Activated CD8-positive, alpha-beta memory T cell treated with anti-CD3 and anti-CD28 coated beads, Interleukin-2, amount 10 ng/mL, durations not matched to agents 7 days and 5 days (primary cell): ENCODE data around the gene TMEM222. TPM values are rescaled to one million over a fixed set of nuclear protein-coding genes. Genes with fewer than 3 reads are reported as not detected.

Experiments
- ATAC-seq: fragments of 150-1000 bp; cut with Tn5 transposase; one replicate; pipeline ENCODE4 v1.10.0; 2021; ENCODE audit warnings: moderate library complexity
- CTCF ChIA-PET: fragments of 350-600 bp; sonication (Branson Sonifier 250); formaldehyde crosslinking; loops from one replicate; lab custom pipeline; 2021; ENCODE audit warnings: antibody characterized with exemption; lab: Charles Lee
- DNase-seq: peaks from one replicate; pipeline ENCODE4 v3.0.0-alpha.2; 2020
- H3K27ac Mint-ChIP-seq: one replicate; pipeline ENCODE4 v1.8.0; 2021; ENCODE audit warnings: mild to moderate bottlenecking, mixed read lengths
- H3K27me3 Mint-ChIP-seq: one replicate; pipeline ENCODE4 v1.8.0; 2021; ENCODE audit warnings: mixed read lengths
- H3K36me3 Mint-ChIP-seq: one replicate; pipeline ENCODE4 v1.8.0; 2021; ENCODE audit warnings: mild to moderate bottlenecking, mixed read lengths
- H3K4me1 Mint-ChIP-seq: one replicate; pipeline ENCODE4 v1.8.0; 2021; ENCODE audit warnings: mixed read lengths
- H3K4me3 Mint-ChIP-seq: one replicate; pipeline ENCODE4 v1.8.0; 2021; ENCODE audit warnings: mild to moderate bottlenecking, moderate library complexity, mixed read lengths
- H3K9me3 Mint-ChIP-seq: one replicate; pipeline ENCODE4 v1.8.0; 2022; ENCODE audit warnings: low read depth, mixed read lengths
- total RNA-seq, 2 experiments: library from RNA; stranded (reverse); gene quantifications; one replicate each; pipeline ENCODE4 v1.2.3, GENCODE V29; 2021

Gene TMEM222
- total RNA-seq, 2 experiments from 2014 or later, result 31.0 to 44.2 TPM

DNA sequence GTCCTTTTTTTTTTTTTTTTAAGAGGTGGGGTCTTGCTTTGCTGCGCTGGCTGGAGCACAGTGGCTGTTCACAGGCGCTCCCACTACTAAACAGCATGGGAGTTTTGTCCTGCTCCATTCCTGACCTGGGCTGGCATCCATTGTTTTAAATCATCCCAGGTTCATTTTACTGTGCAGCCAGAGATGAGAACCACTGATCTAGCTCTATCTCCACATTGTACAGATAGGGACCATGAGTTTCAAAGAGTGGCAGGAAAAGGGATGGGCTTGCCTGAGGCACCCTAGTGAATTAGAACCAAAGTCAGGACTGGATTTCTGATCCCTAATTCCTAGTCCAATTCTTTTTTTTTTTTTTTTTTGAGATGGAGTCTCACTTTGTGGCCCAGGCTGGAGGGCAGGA, 7.2 kb upstream of the TMEM222 start:
- DNase-seq (no peak), ATAC-seq (no peak)
- no peaks in the 10 kb centered on the region for H3K9me3 Mint-ChIP-seq
- H3K27me3 Mint-ChIP-seq, result peaks cover 2% of the 10 kb centered on the region
- no peaks in the 10 kb centered on the region for H3K36me3 Mint-ChIP-seq
- H3K4me1 Mint-ChIP-seq, result no peaks in the 10 kb centered on the region
- no peak overlapping the region for H3K27ac Mint-ChIP-seq
- H3K4me3 Mint-ChIP-seq, result no peak overlapping the region
- CTCF ChIA-PET, result interaction anchor here (0.7 to 3.8 kb wide), 3 partner anchors 14 to 166 kb away, joined by 3 to 31 read pairs (median 4); no protein-coding TSS in a partner anchor

DNA sequence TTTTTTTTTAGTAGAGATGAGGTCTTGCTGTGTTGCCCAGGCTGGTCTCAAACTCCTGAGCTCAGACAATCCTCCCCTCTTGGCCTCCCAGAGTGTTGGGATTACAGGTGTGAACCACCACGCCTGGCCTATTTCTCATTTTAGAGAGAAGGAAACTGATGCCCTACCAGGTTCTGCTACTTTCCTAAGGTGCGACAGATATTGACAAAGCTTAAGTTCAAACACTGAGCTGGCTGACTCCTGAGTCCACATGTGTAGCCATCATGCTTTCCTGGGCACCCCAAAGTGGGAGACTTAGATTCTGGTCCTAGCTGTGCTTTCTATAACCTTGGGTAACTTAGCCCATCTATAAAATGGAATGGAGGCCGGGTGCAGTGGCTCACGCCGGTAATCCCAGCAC, 5.1 kb upstream of the TMEM222 start:
- peaks cover 7% of the 10 kb centered on the region for H3K4me1 Mint-ChIP-seq
- H3K27me3 Mint-ChIP-seq, result peaks cover 2% of the 10 kb centered on the region
- H3K4me3 Mint-ChIP-seq, result no peak overlapping the region
- CTCF ChIA-PET, result interaction anchor here (1.2 to 4.2 kb wide), 5 partner anchors 10 to 78 kb away, joined by 3 to 15 read pairs (median 9); no protein-coding TSS in a partner anchor
- H3K9me3 Mint-ChIP-seq, result no peaks in the 10 kb centered on the region
- H3K27ac Mint-ChIP-seq, result no peak overlapping the region
- DNase-seq (no peak), ATAC-seq (no peak)
- H3K36me3 Mint-ChIP-seq, result no peaks in the 10 kb centered on the region

DNA sequence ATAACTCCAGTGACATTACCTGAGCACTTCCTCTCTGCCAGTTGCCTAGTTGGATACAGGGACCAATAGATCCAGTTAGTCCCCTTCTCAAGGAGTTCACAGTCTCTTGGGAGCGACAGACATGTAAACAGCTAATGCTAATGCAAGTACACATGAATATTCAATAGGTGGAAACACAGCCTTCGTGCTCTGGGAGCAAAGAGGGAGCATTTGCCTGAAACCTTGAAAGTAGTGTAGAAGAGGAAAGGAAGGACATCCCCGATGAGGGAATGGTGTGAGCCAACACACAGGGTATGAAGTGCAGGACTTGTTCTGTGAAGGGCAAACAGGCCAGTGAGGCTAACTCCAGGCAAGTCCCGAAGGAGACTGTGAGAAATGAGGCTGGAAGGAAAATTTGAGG, 3.8 kb upstream of the TMEM222 start:
- no peak for ATAC-seq
- Mint-ChIP-seq H3K9me3 (no peaks in the 10 kb centered on the region), H3K27me3 (peaks cover 2% of the 10 kb centered on the region), H3K36me3 (peaks cover 5% of the 10 kb centered on the region), H3K4me3 (no peak overlapping the region), H3K4me1 (peaks cover 12% of the 10 kb centered on the region), H3K27ac (no peak overlapping the region)
- CTCF ChIA-PET, result interaction anchor here (1.5 to 4.2 kb wide), 5 partner anchors 14 to 273 kb away, joined by 3 to 17 read pairs (median 13); no protein-coding TSS in a partner anchor
- no peak for DNase-seq

DNA sequence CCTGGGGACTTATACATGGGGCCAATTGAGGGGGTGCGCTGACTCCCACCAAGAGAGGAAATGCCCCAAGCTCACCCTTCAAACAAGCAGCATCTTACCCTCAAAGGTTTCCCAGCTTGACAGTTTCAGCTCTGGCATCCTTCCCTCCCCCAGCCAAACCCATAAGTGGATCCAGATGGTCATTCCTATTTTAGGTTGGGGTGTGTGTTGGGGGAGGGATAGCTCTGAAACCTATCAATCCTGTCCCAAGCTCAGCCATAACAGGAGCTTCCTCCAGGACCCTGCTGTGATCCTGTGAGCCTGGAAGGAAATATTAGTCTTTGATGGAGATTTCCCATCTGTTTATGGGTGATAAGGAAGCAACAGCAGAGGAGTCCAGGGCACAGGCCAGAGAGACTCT, 3.4 kb upstream of the TMEM222 start:
- Mint-ChIP-seq H3K27ac (no peak overlapping the region), H3K27me3 (peaks cover 2% of the 10 kb centered on the region), H3K9me3 (no peaks in the 10 kb centered on the region), H3K4me3 (no peak overlapping the region), H3K4me1 (peaks cover 17% of the 10 kb centered on the region), H3K36me3 (peaks cover 5% of the 10 kb centered on the region)
- CTCF ChIA-PET, result interaction anchor here (0.7 to 4.2 kb wide), 7 partner anchors 14 to 274 kb away, joined by 3 to 17 read pairs (median 10); no protein-coding TSS in a partner anchor
- ATAC-seq (no peak), DNase-seq (no peak)

DNA sequence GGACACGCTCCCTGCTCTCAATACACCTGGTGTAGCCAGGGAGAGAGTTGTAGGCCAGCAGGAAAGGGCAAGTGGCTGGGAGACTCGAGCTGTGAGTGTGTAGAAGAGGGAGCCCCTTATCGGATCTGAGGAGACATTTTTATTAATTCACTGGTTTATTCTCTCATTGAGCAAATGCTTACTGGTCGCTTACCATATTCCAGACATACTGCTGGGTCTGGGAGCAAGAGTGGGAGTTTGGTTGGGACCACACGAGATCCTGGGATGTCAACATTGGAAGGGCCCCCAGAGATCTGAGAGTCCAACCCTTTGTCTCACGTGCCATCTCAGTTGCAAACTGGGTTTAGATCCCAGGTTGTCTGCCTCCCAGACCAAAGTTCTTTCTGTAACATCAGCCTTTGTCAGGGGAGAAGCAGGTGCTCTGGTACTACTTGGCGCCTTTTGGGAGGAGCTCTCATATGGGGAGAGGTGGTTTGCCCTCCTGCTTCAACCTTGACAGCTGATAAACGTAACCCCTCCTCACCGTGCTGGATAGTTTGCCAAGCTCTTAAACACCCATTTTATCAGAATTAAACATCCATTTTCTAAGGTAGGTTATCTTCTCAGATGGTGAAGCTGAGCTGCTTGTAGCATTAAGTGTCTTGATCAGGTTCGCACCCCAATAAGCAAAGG, 742 bp downstream of the TMEM222 start:
- ATAC-seq (no peak), DNase-seq (no peak)
- Mint-ChIP-seq H3K4me3 (peak overlapping the region; percentile 92), H3K27ac (peak overlapping the region; percentile 96), H3K9me3 (no peaks in the 10 kb centered on the region), H3K4me1 (peaks cover 45% of the 10 kb centered on the region), H3K27me3 (peaks cover 2% of the 10 kb centered on the region), H3K36me3 (peaks cover 26% of the 10 kb centered on the region)
- CTCF ChIA-PET, result interaction anchor here (0.7 to 3.5 kb wide), 12 partner anchors 11 to 340 kb away, joined by 3 to 33 read pairs (median 4); partner anchors contain the start of gene GPR3

DNA sequence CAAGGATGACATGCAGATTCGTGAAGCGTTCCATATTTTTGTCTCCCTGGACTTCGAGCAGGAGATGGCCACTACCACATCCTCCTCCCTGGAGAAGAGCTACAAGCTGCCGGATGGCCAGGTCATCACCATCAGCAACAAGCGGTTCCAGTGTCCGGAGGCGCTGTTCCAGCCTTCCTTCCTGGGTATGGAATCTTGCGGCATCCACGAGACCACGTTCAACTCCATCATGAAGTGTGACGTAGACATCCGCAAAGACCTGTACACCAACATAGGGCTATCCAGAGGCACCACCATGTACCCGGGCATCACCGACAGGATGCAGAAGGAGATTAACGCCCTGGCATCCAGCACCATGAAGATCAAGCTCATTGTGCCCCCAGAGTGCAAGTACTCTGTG, 3.3 kb downstream of the TMEM222 start:
- DNase-seq, result no peak
- peaks cover 54% of the 10 kb centered on the region for H3K4me1 Mint-ChIP-seq
- H3K36me3 Mint-ChIP-seq, result peaks cover 33% of the 10 kb centered on the region
- no peak overlapping the region for H3K27ac Mint-ChIP-seq
- H3K9me3 Mint-ChIP-seq, result no peaks in the 10 kb centered on the region
- no peaks in the 10 kb centered on the region for H3K27me3 Mint-ChIP-seq
- no peak overlapping the region for H3K4me3 Mint-ChIP-seq
- ATAC-seq, result no peak
- CTCF ChIA-PET, result interaction anchor here (1.4 to 3.5 kb wide), 2 partner anchors 8 to 281 kb away, joined by 4 to 33 read pairs; no protein-coding TSS in a partner anchor

DNA sequence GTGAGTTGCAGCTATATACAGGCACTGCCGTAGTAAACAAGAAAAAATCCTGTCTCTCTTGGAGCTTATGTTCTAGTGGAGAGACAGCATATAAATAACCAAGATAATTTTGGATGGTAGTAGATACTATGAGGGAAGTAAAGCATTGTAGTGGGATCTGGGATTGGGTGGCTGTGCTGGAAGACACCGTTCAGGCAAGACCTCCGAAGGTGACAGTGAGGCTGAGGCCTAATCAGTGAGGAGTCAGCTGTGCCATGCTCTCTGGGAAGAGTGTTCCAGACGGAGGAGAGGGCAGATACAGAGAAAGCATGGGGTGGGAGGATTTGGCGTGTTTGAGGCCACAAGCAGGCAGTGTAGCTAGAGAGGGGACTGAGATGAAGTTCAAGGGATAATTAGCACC, 6.0 kb downstream of the TMEM222 start:
- Mint-ChIP-seq H3K27ac (peak overlapping the region; percentile 14), H3K36me3 (peaks cover 30% of the 10 kb centered on the region), H3K27me3 (no peaks in the 10 kb centered on the region), H3K4me3 (no peak overlapping the region), H3K9me3 (no peaks in the 10 kb centered on the region), H3K4me1 (peaks cover 55% of the 10 kb centered on the region)
- CTCF ChIA-PET, result interaction anchor here (0.8 to 2.6 kb wide), 5 partner anchors 28 to 67 kb away, joined by 4 to 20 read pairs (median 11); no protein-coding TSS in a partner anchor
- no peak for ATAC-seq
- DNase-seq, result no peak

DNA sequence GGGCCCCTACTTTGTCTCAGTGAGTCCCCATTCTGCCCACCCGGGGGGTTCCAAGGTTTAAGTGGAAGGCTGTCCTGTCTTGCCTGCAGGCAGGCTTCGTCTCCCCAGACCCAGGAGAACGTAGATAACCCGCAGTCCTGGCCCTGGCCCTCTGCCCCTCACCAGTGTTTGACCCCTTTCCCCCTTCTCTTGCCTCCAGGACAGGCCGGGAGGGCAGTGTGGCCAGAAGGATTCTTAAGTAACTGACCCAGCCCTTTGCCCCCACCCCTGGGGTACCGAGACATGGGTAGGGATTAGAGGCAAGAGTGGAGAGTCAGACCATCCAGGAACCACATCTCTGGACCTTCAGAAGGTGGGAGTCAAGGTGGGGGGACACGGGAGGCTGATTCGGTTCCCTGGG, 8.8 kb downstream of the TMEM222 start:
- CTCF ChIA-PET, result interaction anchor here (1.2 to 4.3 kb wide), 2 partner anchors 14 to 63 kb away, joined by 4 to 33 read pairs; no protein-coding TSS in a partner anchor
- Mint-ChIP-seq H3K36me3 (peaks cover 17% of the 10 kb centered on the region), H3K4me1 (peaks cover 30% of the 10 kb centered on the region), H3K27me3 (no peaks in the 10 kb centered on the region), H3K27ac (no peak overlapping the region), H3K9me3 (no peaks in the 10 kb centered on the region), H3K4me3 (no peak overlapping the region)
- ATAC-seq (no peak), DNase-seq (no peak)

DNA sequence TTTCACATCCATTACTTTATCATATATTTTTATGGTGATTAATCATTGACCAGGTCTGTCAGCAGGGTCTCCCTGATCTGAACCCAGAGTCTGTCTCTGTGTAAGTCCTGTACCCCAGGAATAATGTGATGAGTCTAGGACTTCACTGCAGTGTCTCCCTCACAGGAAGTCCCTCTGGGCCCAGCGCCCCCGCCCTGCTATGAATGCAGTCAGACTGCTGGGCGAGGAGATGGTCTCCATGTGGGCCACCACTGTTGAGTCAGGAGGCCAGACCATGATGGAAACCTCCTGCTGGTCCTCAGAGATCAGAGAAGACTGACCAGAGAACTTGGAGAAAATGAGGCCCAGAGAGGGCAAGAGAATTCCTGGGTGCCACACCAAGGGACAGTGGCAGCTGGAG, 9.5 kb downstream of the TMEM222 start:
- peaks cover 25% of the 10 kb centered on the region for H3K4me1 Mint-ChIP-seq
- no peak overlapping the region for H3K4me3 Mint-ChIP-seq
- CTCF ChIA-PET, result interaction anchor here (1.8 to 4.3 kb wide), 6 partner anchors 12 to 112 kb away, joined by 5 to 73 read pairs (median 19); no protein-coding TSS in a partner anchor
- no peak for DNase-seq
- peaks cover 16% of the 10 kb centered on the region for H3K36me3 Mint-ChIP-seq
- H3K9me3 Mint-ChIP-seq, result no peaks in the 10 kb centered on the region
- H3K27ac Mint-ChIP-seq, result peak overlapping the region; percentile 28
- no peaks in the 10 kb centered on the region for H3K27me3 Mint-ChIP-seq
- no peak for ATAC-seq

DNA sequence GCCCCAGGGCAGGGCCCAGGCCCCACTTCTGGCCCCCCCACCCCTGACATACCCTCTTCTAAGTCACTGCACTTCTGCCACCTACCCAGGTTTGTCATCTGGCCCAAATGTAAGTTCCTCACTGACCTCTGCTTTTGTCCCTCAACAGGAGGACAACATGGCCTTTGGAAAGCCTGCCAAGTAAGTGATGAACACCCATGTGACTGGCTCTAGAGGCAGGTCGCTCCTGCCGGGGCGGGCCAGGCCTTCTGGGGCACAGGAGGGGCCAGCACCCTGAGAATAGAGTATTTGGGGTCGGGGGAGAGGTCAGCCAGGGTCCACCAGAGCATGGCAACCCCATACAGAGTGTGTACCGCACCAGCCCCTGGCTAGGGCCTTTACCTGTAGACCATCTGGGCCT, 10.0 kb downstream of the TMEM222 start:
- Mint-ChIP-seq H3K27me3 (no peaks in the 10 kb centered on the region), H3K27ac (peak overlapping the region; percentile 57), H3K4me3 (no peak overlapping the region), H3K36me3 (peaks cover 19% of the 10 kb centered on the region), H3K9me3 (no peaks in the 10 kb centered on the region), H3K4me1 (peaks cover 23% of the 10 kb centered on the region)
- DNase-seq (no peak), ATAC-seq (no peak)
- CTCF ChIA-PET, result interaction anchor here (0.6 to 4.3 kb wide), 27 partner anchors 8 to 396 kb away, joined by 3 to 73 read pairs (median 8); partner anchors contain the start of genes MAP3K6 and SYTL1

DNA sequence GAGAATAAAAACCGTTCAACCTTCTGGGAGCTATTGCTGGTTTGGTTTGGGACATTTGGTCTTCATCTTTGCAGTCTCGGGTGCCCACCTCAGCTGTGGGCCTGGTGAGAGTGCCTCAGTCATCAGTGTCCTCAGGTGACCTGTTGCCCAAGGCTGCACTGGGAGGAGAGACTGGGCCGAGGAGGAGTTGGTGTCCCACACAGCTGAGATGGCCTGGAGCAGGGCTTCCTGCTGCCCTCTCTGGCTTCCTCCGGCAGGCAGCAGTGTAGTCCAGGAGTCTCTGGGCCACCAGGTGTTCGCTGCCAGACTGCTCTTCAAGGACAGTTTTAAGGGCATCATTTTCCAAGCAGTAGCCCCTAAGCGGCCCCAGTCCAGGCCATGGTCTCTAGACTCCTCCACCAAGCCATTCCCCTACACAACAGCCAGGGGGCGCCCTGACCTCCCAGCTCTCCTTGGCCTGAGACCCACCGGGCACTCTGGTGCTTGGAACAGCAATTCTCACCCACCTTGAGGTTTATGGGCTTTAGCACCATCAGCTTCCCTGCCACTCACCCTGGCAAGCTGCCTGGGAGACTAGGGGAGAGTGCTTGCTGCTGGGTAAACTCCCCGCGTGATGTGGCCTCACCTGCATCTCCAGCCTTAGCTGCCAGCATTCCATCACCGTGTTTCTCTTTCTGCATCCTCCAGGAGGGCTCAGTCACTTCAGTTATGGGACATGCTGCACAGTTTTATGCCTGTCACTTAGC, 10.7 kb downstream of the TMEM222 start:
- H3K27ac Mint-ChIP-seq, result peak overlapping the region; percentile 57
- peaks cover 17% of the 10 kb centered on the region for H3K36me3 Mint-ChIP-seq
- CTCF ChIA-PET, result interaction anchor here (0.5 to 4.3 kb wide), 39 partner anchors 9 to 398 kb away, joined by 3 to 73 read pairs (median 5); partner anchors contain the start of genes CD164L2, MAP3K6 and SYTL1

DNA sequence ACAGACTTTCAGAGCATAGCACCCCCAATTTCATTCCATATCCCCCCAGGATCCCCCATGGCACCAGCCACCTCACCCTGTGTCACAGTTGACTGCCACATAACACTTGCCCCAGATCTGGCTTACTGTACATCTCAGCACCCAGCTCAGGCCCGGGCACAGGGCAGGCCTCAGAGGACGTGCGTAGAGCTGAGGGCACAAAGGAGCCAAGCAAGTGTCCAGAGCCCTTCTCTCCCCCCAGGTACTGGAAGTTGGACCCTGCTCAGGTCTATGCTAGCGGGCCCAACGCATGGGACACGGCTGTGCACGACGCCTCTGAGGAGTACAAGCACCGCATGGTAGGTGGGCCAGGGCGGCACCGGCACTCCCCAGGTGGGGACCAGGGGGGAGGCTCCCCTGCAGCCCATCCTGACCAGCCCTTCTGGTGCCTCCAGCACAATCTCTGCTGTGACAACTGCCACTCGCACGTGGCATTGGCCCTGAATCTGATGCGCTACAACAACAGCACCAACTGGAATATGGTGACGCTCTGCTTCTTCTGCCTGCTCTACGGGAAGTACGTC, 11.8 kb downstream of the TMEM222 start:
- Mint-ChIP-seq H3K9me3 (no peaks in the 10 kb centered on the region), H3K27me3 (no peaks in the 10 kb centered on the region), H3K4me3 (no peak overlapping the region), H3K27ac (no peak overlapping the region), H3K36me3 (peaks cover 11% of the 10 kb centered on the region), H3K4me1 (peaks cover 14% of the 10 kb centered on the region)
- DNase-seq (no peak), ATAC-seq (no peak)
- CTCF ChIA-PET, result interaction anchor here (0.5 to 4.3 kb wide), 17 partner anchors 8 to 270 kb away, joined by 3 to 73 read pairs (median 12); partner anchors contain the start of genes AHDC1, CD164L2, MAP3K6 and SYTL1

More for the DNA sequence above, 10.7 kb downstream of the TMEM222 start:
- peak; percentile 61 for DNase-seq
- no peaks in the 10 kb centered on the region for H3K27me3 Mint-ChIP-seq
- peak; percentile 77 for ATAC-seq
- H3K4me3 Mint-ChIP-seq, result no peak overlapping the region
- H3K9me3 Mint-ChIP-seq, result no peaks in the 10 kb centered on the region
- peaks cover 20% of the 10 kb centered on the region for H3K4me1 Mint-ChIP-seq
